NB4 (cell line): ENCODE measurements around the gene ZNF580.

Experiments
- DNase-seq: peaks from one replicate; pipeline ENCODE4 v3.0.0; 2010; ENCODE audit warnings: low read depth
- H3K4me3 ChIP-seq: one replicate; pipeline ENCODE4 v1.5.1; 2011; ENCODE audit warnings: mild to moderate bottlenecking, low read depth, low read length, moderate library complexity
- MYC ChIP-seq: IDR thresholded peaks from 2 replicates; pipeline ENCODE4 v1.6.1; 2011; ENCODE audit warnings: low read depth, low read length
- POLR2A ChIP-seq: IDR thresholded peaks from 2 replicates; pipeline ENCODE4 v1.6.1; 2011; ENCODE audit warnings: mild to moderate bottlenecking; ENCODE audit not compliant: insufficient read length; ENCODE audit errors: extremely low read depth
- TF ChIP-seq, protein P1 (sequence below): IDR thresholded peaks from one replicate; pipeline ENCODE4 v1.5.1; 2012; ENCODE audit warnings: low read depth, low read length
- TF ChIP-seq, protein P2 (sequence below): IDR thresholded peaks from 2 replicates; pipeline ENCODE4 v1.6.1; 2011; ENCODE audit warnings: low read depth, low read length

ZNF580 gene

DNA sequence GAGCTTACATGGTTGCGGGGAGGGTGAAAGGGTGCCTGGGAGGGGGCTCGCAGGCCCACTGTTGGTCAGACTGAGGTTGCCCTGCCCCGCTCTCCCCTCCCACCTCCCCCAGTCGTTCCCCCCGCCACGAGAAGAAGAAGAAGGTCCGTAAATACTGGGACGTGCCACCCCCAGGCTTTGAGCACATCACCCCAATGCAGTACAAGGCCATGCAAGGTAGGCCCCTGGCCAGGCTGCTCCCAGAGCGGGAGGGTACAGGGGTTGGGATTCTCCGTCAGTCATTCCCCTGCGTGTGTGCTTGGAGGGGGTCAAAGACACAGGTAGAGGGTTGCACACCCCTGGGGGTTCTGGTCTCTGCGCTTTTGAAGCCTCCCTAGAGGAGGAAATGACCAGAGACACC, 19.6 kb downstream of the ZNF580 start:
- DNase-seq, result no peak
- H3K4me3 ChIP-seq, result no peak overlapping the region
- TF ChIP-seq POLR2A (no peak), MYC (no peak)
- TF ChIP-seq, protein P1, sequence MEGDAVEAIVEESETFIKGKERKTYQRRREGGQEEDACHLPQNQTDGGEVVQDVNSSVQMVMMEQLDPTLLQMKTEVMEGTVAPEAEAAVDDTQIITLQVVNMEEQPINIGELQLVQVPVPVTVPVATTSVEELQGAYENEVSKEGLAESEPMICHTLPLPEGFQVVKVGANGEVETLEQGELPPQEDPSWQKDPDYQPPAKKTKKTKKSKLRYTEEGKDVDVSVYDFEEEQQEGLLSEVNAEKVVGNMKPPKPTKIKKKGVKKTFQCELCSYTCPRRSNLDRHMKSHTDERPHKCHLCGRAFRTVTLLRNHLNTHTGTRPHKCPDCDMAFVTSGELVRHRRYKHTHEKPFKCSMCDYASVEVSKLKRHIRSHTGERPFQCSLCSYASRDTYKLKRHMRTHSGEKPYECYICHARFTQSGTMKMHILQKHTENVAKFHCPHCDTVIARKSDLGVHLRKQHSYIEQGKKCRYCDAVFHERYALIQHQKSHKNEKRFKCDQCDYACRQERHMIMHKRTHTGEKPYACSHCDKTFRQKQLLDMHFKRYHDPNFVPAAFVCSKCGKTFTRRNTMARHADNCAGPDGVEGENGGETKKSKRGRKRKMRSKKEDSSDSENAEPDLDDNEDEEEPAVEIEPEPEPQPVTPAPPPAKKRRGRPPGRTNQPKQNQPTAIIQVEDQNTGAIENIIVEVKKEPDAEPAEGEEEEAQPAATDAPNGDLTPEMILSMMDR, result no peak
- TF ChIP-seq, protein P2, sequence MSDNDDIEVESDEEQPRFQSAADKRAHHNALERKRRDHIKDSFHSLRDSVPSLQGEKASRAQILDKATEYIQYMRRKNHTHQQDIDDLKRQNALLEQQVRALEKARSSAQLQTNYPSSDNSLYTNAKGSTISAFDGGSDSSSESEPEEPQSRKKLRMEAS, result no peak

DNA sequence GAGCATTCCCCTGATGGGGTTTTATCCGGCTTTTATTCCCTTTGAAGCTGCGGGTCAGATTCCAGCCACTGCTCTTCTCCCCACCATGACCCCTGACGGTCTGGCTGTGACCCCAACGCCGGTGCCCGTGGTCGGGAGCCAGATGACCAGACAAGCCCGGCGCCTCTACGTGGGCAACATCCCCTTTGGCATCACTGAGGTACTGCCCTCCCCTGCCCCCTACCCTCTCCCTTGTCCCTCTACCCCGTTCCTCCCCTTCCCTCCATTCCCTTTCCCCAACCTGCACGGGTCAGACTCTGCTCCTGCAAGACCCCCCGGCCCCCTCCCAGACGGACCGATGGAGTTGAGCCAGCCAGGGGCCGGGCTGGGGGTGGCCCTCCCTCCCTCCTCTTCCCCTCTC, 20.2 kb downstream of the ZNF580 start:
- TF ChIP-seq, protein P2, result no peak
- TF ChIP-seq POLR2A, result no peak
- no peak for TF ChIP-seq MYC
- TF ChIP-seq, protein P1, result no peak
- DNase-seq, result no peak
- no peak overlapping the region for H3K4me3 ChIP-seq

DNA sequence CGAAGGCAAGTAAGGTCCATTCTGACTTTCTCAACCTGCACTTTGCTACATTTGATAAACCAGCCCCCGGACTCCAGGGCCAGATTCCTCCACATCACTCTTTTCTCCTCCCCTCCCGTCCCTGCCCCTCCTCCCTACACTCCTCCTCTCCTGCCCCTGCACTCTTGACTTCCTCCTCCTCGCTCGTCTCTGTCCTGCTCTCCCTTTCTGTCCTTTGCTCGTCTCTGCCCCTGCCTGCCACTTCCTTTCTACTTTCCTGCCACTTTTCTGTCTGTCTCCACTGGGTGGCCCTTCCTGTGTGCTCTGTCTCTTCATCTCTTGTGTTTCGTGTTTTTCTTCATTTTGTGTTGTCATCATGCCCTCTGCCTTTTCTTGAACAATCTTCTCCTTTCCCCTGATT, 21.0 kb downstream of the ZNF580 start:
- TF ChIP-seq, protein P1, result no peak
- TF ChIP-seq, protein P2, result no peak
- DNase-seq, result no peak
- H3K4me3 ChIP-seq, result no peak overlapping the region

DNA sequence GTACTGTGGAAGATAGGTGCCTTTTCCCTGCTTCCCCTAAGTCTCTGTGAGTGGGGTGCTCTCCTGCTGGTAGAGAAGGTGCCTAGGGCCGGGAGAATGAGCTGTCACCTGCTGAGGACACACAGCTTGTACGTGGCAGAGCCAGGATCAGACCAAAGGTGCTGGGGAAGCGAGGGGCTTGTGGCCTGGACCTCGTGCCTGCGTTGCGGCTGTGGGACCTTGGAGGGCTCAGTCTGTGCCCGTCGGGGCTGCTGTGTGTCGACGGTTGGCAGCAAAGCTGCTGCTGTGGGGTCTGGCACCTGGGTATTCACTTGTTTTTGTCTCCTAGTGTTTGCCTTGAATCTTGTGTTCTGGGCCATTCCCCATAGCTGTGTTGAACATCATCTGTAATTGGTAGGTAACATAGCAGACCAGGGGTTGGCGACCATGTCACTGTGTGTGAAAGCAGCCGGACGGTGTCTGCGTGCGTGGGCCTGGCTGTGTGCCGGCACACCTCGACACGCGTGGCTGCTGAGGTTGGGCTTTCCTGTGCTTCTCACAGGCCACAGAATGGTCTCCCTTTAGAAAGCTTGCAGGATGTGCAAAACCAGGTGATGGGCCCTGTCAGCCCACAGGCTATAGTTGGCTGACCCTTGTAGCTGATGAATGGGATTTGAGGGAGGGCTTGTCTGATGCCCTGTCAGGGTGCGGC, 23.2 kb downstream of the ZNF580 start:
- no peak for DNase-seq
- no peak for TF ChIP-seq MYC
- TF ChIP-seq, protein P1, result no peak
- TF ChIP-seq, protein P2, result no peak
- no peak for TF ChIP-seq POLR2A

DNA sequence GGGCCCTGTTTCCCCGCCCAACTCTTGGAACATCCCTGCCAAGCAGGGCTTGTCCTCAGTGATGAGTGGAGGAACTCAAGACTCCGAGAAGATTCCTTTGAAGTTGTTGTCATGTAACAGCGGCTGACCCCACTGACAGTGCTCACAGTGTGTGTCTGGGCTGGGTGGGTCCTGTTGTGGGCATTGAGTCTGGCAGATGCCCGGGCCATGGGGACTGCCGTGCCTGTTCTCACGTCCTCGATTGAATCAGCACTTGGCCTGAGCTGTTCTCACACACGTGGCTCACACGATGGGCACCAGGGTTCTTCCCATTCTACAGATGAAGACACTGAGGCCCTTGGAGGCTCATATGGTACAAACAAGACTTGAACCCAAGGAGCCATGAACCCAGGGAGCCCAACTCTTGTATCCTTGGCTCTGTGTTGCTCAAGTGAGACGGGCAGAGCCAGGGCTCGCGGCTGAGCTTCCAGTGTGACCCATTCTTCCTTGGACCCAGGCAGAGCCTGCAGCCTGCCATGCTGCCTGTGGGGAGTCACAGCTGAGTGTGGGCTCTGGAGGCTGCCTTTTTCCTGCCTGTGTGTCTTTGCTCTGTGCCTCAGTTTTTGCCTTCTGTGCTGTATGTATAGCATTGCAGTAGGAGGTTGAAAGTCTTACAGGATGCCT, 25.7 kb downstream of the ZNF580 start:
- no peak for DNase-seq
- H3K4me3 ChIP-seq, result no peak overlapping the region
- TF ChIP-seq, protein P1, result no peak
- TF ChIP-seq, protein P2, result no peak
- no peak for TF ChIP-seq POLR2A
- no peak for TF ChIP-seq MYC

More for the DNA sequence above, 23.2 kb downstream of the ZNF580 start:
- no peak overlapping the region for H3K4me3 ChIP-seq
